CD4-positive, CD25-positive, alpha-beta regulatory T cell (primary cell): ENCODE data around the gene HABP4. TPM values are rescaled to one million over a fixed set of nuclear protein-coding genes. Genes with fewer than 3 reads are reported as not detected.

Experiments
- ATAC-seq, 2 donors: fragments of 150-1000 bp; cut with Tn5 transposase; one replicate each; pipeline ENCODE4 v1.10.0; 2021; ENCODE audit warnings: low read depth in 2 of 2, moderate number of reproducible peaks in 2 of 2, moderate library complexity in 1 of 2
- DNase-seq, 3 donors: peaks; one replicate each; pipeline versions ENCODE4 v3.0.0 to v3.0.0-alpha.2; 2012 to 2022; ENCODE audit warnings: mixed read lengths in 1 of 3
- H3K27ac ChIP-seq: one replicate; pipeline ENCODE4 v1.7.0; 2013; ENCODE audit warnings: mild to moderate bottlenecking, low read length; ENCODE audit not compliant: insufficient read depth, poor library complexity, severe bottlenecking
- H3K27me3 ChIP-seq: one replicate; pipeline ENCODE4 v1.7.0; 2013; ENCODE audit warnings: low read length; ENCODE audit not compliant: control insufficient read depth, insufficient read depth
- H3K36me3 ChIP-seq: one replicate; pipeline ENCODE4 v1.7.0; 2013; ENCODE audit warnings: mild to moderate bottlenecking, low read length, moderate library complexity; ENCODE audit not compliant: control insufficient read depth, insufficient read depth
- H3K4me1 ChIP-seq: 2 replicates; pipeline ENCODE4 v1.7.0; 2013; ENCODE audit warnings: mild to moderate bottlenecking, low read length; ENCODE audit not compliant: insufficient read depth, control insufficient read depth, poor library complexity, severe bottlenecking
- H3K4me3 ChIP-seq: one replicate; pipeline ENCODE4 v1.7.0; 2013; ENCODE audit warnings: low read depth, mild to moderate bottlenecking, low read length, moderate library complexity
- H3K9me3 ChIP-seq, 2 experiments: 1 replicate in 1 of 2; 2 replicates in 1 of 2; pipeline ENCODE4 v1.7.0; 2013; ENCODE audit warnings: low read length in 2 of 2, mild to moderate bottlenecking in 1 of 2, moderate library complexity in 1 of 2; ENCODE audit not compliant: control insufficient read depth in 2 of 2
- H3K27ac Mint-ChIP-seq, 3 donors: one replicate each; pipeline ENCODE4 v1.8.0; 2020 to 2022; ENCODE audit warnings: mild to moderate bottlenecking in 3 of 3, mixed read lengths in 3 of 3, moderate library complexity in 2 of 3
- H3K27me3 Mint-ChIP-seq: one replicate; pipeline ENCODE4 v1.8.0; 2022; ENCODE audit warnings: mild to moderate bottlenecking, mixed read lengths
- H3K36me3 Mint-ChIP-seq: one replicate; pipeline ENCODE4 v1.8.0; 2020; ENCODE audit warnings: mixed read lengths
- H3K4me1 Mint-ChIP-seq, 4 donors: one replicate each; pipeline ENCODE4 v1.8.0; 2020 to 2022; ENCODE audit warnings: mixed read lengths in 4 of 4, mild to moderate bottlenecking in 1 of 4
- H3K4me3 Mint-ChIP-seq, 4 donors: one replicate each; pipeline ENCODE4 v1.8.0; 2020 to 2022; ENCODE audit warnings: mild to moderate bottlenecking in 4 of 4, mixed read lengths in 4 of 4, moderate library complexity in 3 of 4
- H3K9me3 Mint-ChIP-seq, 7 donors: one replicate each; pipeline ENCODE4 v1.8.0; 2020 to 2022; ENCODE audit warnings: mixed read lengths in 7 of 7, mild to moderate bottlenecking in 3 of 7, moderate library complexity in 2 of 7
- polyA plus RNA-seq, 4 donors: library from polyadenylated mRNA; unstranded; fragments of 300-500 nt; fragmentation: Illumina TruSeq; gene quantifications; one replicate each; pipeline ENCODE4 v1.2.3, GENCODE V29; 2021
- total RNA-seq: library from RNA; stranded (reverse); gene quantifications from one replicate; pipeline ENCODE4 v1.2.3, GENCODE V29; 2022

Gene HABP4
- total and polyA plus RNA-seq, 5 donors from 2014 or later, result 19.8 to 25.5 (median 21.2) TPM

DNA sequence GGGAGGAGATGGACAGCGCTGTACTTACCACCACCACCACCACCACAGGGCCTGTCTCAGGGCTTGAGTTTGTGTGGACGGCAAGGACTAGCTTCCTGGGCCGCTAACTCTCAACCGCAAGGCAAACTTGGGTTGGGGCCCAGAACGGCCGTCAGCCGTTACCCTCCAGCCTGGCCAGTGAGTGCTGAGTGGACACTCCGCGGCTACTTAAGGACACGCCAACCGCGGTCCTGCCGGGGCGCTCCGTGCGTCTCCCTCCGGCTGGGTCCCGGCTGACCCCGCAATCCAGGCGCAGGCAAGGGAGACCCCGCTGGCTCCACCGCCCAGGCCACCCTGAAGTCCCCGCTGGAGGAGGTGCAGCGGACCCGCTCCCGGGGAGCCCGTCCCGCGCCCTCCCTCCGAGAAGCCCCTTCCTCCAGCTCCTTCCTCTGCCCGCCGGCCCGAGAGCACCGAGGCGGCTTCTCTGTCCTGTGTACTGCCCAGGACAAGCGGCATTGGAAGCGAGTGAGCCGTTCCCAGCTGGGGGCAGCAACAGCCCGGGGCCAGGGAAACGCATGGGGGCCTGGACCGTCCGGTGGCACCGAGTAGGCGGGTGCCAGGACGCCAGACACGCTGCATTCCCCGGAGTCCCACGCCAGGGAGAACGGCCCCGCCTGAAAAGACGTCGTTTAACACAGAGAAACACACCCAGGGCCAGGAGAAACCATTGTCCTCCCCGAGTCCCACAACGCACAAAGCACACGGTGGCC lies 46.6 kb downstream of the HABP4 start:
- Histone ChIP-seq H3K4me1 (no peaks in the 10 kb centered on the region), H3K27me3 (no peaks in the 10 kb centered on the region), H3K27ac (no peak overlapping the region), H3K36me3 (peaks cover 2% of the 10 kb centered on the region), H3K4me3 (no peak overlapping the region), H3K9me3 (no peaks in the 10 kb centered on the region)
- Mint-ChIP-seq H3K36me3 (peaks cover 6% of the 10 kb centered on the region), H3K4me3 (no peak overlapping the region), H3K27ac (no peak overlapping the region), H3K4me1 (peaks cover 0 to 10% (median 3%) of the 10 kb centered on the region in 4 donors), H3K9me3 (no peaks in the 10 kb centered on the region), H3K27me3 (peaks cover 5% of the 10 kb centered on the region)
- DNase-seq (no peak), ATAC-seq (no peak)

DNA sequence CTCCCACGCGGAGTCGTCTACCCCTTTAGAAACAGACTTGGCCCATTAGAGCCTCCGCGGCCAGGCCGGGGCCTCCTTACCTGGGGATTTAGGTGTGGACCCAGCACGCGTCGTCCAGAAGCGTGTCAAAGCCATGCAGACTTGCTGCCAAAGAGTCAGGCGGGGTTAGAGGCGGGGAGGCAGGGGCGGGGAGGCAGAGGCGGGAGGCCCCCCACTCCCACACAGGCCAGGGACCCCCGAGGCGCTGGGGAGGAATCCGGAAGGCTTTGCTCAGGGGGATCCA lies 47.1 kb downstream of the HABP4 start:
- Mint-ChIP-seq H3K27ac (no peak overlapping the region), H3K36me3 (peaks cover 3% of the 10 kb centered on the region), H3K9me3 (no peaks in the 10 kb centered on the region), H3K27me3 (peaks cover 5% of the 10 kb centered on the region), H3K4me3 (no peak overlapping the region), H3K4me1 (peaks cover 0 to 5% (median 1%) of the 10 kb centered on the region in 4 donors)
- ATAC-seq (no peak), DNase-seq (no peak)
- Histone ChIP-seq H3K27me3 (no peaks in the 10 kb centered on the region), H3K4me1 (no peaks in the 10 kb centered on the region), H3K9me3 (no peaks in the 10 kb centered on the region), H3K27ac (no peak overlapping the region), H3K36me3 (no peaks in the 10 kb centered on the region), H3K4me3 (no peak overlapping the region)

DNA sequence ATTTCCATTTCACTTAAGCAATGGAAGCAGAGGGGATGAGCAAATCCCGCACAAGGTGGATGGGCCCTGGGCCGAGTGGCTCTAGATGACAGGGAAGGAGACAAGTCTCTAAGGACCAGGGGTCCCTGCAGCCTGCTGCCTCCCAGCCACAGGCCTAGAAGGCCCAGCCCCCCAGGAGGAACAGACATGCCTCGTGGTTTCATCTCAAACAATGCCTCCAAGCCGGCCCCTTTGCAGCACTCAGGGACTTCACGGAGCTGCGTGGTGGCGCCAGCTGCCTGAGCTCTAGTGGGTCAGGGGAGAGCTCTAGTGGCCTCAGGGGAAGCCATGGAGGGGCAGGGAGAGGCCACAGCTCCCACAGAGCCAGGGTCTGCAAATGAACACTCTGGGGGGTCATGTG lies 48.8 kb downstream of the HABP4 start:
- no peak for DNase-seq
- Histone ChIP-seq H3K4me3 (no peak overlapping the region), H3K4me1 (no peaks in the 10 kb centered on the region), H3K9me3 (no peaks in the 10 kb centered on the region), H3K27me3 (no peaks in the 10 kb centered on the region), H3K27ac (no peak overlapping the region), H3K36me3 (no peaks in the 10 kb centered on the region)
- ATAC-seq, result no peak
- peaks cover 12% of the 10 kb centered on the region for H3K36me3 Mint-ChIP-seq
- no peaks in the 10 kb centered on the region for H3K9me3 Mint-ChIP-seq
- H3K27me3 Mint-ChIP-seq, result peaks cover 3% of the 10 kb centered on the region
- no peak overlapping the region for H3K4me3 Mint-ChIP-seq
- H3K27ac Mint-ChIP-seq, result no peak overlapping the region
- H3K4me1 Mint-ChIP-seq, result peaks cover 0 to 3% (median under 1%) of the 10 kb centered on the region in 4 donors

DNA sequence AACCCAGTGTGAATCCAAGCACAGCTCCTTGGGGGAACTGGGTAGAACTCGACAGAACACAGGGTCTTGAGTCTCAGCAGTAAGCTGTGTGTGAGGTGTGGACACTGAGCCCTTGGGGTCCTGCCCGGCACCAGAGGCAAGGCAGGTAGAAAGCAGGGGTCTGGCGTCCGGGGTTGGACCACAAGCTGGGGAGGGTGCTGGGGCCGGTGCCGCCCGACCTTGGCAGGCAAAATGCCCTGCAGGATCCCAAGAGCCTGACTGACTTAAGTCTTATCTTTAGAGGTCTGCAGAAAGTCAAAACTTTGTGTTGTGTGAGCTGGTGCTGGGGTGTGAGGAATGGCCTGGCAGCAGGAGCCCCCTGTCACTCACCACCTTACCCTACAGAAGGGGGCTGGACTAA lies 49.3 kb downstream of the HABP4 start:
- peaks cover 1% of the 10 kb centered on the region for H3K36me3 ChIP-seq
- Mint-ChIP-seq H3K27me3 (peaks cover 1% of the 10 kb centered on the region), H3K9me3 (no peaks in the 10 kb centered on the region), H3K4me1 (no peaks in the 10 kb centered on the region), H3K27ac (no peak overlapping the region), H3K4me3 (no peak overlapping the region), H3K36me3 (peaks cover 16% of the 10 kb centered on the region)
- no peaks in the 10 kb centered on the region for H3K9me3 ChIP-seq
- ATAC-seq (no peak), DNase-seq (no peak)
- H3K27me3 ChIP-seq, result no peaks in the 10 kb centered on the region
- H3K4me1 ChIP-seq, result no peaks in the 10 kb centered on the region
- no peak overlapping the region for H3K27ac ChIP-seq
- no peak overlapping the region for H3K4me3 ChIP-seq

DNA sequence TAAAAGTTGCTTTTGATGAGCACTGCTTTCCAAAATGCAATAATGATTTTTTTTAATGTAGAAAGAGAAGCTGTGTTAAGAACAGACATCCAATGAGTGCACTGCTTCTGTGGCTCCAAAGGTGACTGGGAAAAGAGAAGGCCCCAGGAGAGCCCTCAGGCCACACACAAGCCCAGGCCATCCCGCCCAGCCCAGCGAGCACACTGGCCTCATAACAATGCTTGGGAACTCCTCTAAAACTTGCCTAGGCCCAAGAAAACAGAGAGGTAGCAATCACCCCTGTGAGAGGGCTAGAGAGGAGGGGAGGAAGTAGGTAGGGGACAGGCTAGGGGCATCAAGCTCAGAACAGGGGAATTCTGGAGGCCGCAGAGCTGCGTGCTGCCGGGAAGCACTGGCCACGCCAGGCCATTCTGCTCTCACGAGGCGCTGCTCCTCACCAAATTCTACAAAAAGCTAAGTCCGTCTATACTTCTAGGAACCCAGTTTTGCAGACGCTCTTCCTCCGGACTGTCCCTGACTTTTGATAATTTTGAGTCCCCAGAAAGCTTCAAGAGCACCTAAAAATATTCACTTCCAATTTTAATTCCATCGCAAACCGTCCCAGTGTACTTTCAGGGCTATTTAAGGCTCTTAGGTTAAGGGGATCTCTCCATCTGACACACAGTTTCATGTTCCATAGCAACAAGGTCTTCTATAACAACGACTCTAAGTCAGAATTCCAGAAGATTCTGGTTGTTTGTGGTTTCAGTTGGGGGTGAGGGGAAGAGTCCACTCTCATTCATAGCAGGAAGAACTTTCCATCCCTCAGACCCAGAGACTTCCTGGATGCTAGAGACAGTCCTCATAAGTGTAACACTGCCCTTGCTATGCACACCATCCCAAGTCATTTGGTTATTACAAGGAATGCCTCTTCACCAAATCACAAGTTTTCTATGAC lies 51.0 kb downstream of the HABP4 start:
- Histone ChIP-seq H3K9me3 (no peaks in the 10 kb centered on the region), H3K4me1 (no peaks in the 10 kb centered on the region), H3K36me3 (peaks cover 3% of the 10 kb centered on the region), H3K27ac (no peak overlapping the region), H3K4me3 (no peak overlapping the region), H3K27me3 (no peaks in the 10 kb centered on the region)
- DNase-seq, result no peak
- Mint-ChIP-seq H3K4me3 (no peak overlapping the region), H3K9me3 (no peaks in the 10 kb centered on the region), H3K36me3 (peaks cover 22% of the 10 kb centered on the region), H3K27me3 (peaks cover 4% of the 10 kb centered on the region), H3K4me1 (no peaks in the 10 kb centered on the region), H3K27ac (no peak overlapping the region)
- ATAC-seq, result no peak

DNA sequence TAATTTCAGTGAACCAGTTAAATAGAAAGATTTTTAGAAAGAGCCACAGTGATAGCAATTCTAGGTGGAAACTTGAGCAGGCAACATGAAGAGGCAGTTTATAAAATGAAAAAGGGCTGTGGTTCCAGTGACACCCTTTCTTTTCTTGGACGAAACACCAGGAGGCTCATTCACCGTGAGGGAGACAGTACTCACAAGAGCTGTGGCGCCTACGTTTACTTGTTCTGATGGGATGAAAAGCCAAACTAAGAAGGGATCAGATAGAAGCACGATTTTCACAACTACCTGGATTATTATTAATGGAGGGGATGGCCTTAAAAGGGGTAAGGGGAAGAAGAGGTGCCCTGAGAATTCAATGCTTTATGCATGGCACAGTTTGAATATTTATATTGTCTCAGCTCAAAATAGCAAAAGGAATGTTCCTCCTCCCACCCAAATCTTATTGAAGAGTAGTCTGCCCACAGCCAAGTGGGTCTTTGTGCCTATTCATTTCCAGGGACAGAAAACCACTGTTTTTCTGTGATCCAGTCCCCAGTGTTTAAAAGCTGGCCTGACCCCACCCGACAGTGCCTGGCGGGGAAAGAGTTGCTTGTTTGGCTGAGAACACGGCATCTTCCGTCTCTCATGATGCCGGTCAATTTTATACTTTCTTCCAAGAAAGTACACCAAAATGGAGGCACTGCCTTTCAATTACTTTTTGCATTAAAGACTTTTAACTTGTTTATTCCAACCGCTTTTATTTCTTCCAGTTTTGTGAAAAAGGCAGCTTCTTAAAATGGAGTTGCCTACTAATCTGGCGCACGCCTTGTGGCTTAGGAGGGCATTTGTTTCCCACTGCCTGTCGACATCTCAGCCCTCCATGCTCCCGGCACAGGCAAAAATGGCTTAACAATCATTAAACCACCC lies 51.9 kb downstream of the HABP4 start:
- Mint-ChIP-seq H3K4me1 (no peaks in the 10 kb centered on the region), H3K4me3 (no peak overlapping the region), H3K36me3 (peaks cover 22% of the 10 kb centered on the region), H3K27me3 (peaks cover 4% of the 10 kb centered on the region), H3K9me3 (no peaks in the 10 kb centered on the region), H3K27ac (no peak overlapping the region)
- Histone ChIP-seq H3K27ac (no peak overlapping the region), H3K4me1 (no peaks in the 10 kb centered on the region), H3K27me3 (no peaks in the 10 kb centered on the region), H3K36me3 (peaks cover 3% of the 10 kb centered on the region), H3K9me3 (no peaks in the 10 kb centered on the region), H3K4me3 (no peak overlapping the region)
- DNase-seq (no peak), ATAC-seq (no peak)

DNA sequence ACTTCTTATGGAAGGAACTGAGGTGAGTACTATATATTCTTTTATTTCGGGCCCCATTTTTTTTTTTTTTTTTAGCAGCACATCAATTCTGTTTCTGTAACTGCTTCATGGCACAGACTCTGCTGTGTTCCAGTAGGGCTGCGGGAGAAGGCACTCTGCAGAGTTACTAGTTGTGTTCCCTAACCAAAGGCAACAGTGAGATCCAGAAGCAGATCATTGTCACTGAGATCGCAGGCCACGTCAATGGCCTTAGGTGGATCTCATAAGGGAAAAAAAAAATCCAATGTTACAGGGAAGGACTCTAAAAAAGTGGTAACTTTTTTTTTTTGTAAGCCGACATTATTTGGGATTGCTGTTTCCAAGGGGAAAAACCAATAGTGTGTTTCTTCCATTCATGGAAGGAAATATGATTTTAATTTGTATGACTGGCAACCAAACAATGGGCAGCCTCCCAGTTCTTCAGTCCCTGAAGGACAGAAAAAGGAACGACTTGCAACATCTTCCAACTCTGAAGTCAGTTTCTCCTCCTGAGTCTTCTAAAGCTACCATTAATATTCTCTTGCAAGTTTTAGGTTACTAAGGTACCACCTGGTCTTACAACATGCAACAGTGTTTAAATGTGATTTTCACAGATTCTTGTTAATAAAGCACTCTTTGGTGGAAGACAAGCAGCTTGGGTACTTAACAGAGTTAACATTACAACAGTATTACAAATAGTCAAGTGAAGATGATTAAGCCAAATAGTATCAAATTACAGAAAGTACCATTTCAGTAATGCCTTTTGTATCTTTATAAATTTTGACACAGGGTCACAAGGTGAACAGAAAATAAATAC lies 52.8 kb downstream of the HABP4 start:
- Histone ChIP-seq H3K4me1 (no peaks in the 10 kb centered on the region), H3K27me3 (no peaks in the 10 kb centered on the region), H3K36me3 (peaks cover 3% of the 10 kb centered on the region), H3K27ac (no peak overlapping the region), H3K4me3 (no peak overlapping the region), H3K9me3 (no peaks in the 10 kb centered on the region)
- Mint-ChIP-seq H3K4me3 (no peak overlapping the region), H3K4me1 (no peaks in the 10 kb centered on the region), H3K9me3 (no peaks in the 10 kb centered on the region), H3K27ac (no peak overlapping the region), H3K27me3 (peaks cover 4% of the 10 kb centered on the region), H3K36me3 (peaks cover 22% of the 10 kb centered on the region)
- ATAC-seq (no peak), DNase-seq (no peak)
